Measurements from ENCODE around the gene PALMD.

GRCh38 chr1:99700020-99700419 lies 54.1 kb downstream of the PALMD start:
- no peak for TF ChIP-seq TFCP2L1 (CRISPR knock-in tag; IDR thresholded peaks at IDR 0.05)
- TF ChIP-seq PHF8 (IDR thresholded peaks at IDR 0.05; ENCODE audit: borderline replicate concordance, low read depth), result no peak
- no peak for TF ChIP-seq MYC (IDR thresholded peaks at IDR 0.05; ENCODE audit: borderline replicate concordance, low read length)
- no peak for TF ChIP-seq RFX5 (IDR thresholded peaks at IDR 0.05)
- no peak for TF ChIP-seq EP300 (IDR thresholded peaks at IDR 0.05)

Measured in A549 (cell line).